Loucy (cell line): Measurements from ENCODE around the gene HS6ST3.

Experiments
- CTCF ChIP-seq: fragments of 200-600 bp; sonication (generic); conservative IDR thresholded peaks from 2 replicates; pipeline ENCODE4 v1.5.1; 2014; ENCODE audit warnings: mild to moderate bottlenecking, antibody characterized with exemption, low read length
- EZH2phosphoT487 ChIP-seq: fragments of 200-600 bp; IDR thresholded peaks from 2 replicates; pipeline ENCODE4 v1.6.1; 2018; ENCODE audit warnings: antibody characterized with exemption, mild to moderate bottlenecking, moderate library complexity, borderline replicate concordance

- TF ChIP-seq CTCF (no peak), EZH2phosphoT487 (no peak)
These were observed 75.9 kb downstream of the HS6ST3 start for GRCh38 chr13:96165840-96166239.
